Body of pancreas (tissue), 4 donors: ENCODE results near the gene GDPGP1. TPM values are rescaled to one million over a fixed set of nuclear protein-coding genes. Genes with fewer than 3 reads are reported as not detected.
A peak's percentile ranks its signal among the peaks of the same experiment; 100 is the strongest.

Experiments used
- ATAC-seq: fragments of 150-250 bp; one replicate; pipeline ENCODE4 v1.9.1; 2016
- DNase-seq, 4 donors: peaks; one replicate each; pipeline ENCODE4 v3.0.0-alpha.2; 2019
- H3K27ac ChIP-seq, 4 donors: fragments of 200-600 bp; sonication (generic); 1 replicate in 3 of 4; 2 replicates in 1 of 4; pipeline versions ENCODE4 v1.5.1 to v1.6.1; 2016 to 2019; ENCODE audit warnings: mild to moderate bottlenecking in 1 of 4, mixed read lengths in 1 of 4, moderate library complexity in 1 of 4
- H3K27me3 ChIP-seq, 2 donors: fragments of 200-600 bp; sonication (generic); one replicate each; pipeline ENCODE4 v1.6.0; 2016; ENCODE audit warnings: mild to moderate bottlenecking in 1 of 2
- H3K36me3 ChIP-seq, 2 donors: fragments of 200-600 bp; sonication (generic); replicated peaks in 1 of 2; 2 replicates each; pipeline ENCODE4 v1.5.1; 2016; ENCODE audit warnings: low read depth in 2 of 2; ENCODE audit not compliant: insufficient read depth in 1 of 2
- H3K4me1 ChIP-seq: fragments of 200-600 bp; sonication (generic); one replicate; pipeline ENCODE4 v1.6.0; 2016
- H3K4me3 ChIP-seq, 2 donors: fragments of 200-600 bp; sonication (generic); 1 replicate in 1 of 2; 2 replicates in 1 of 2; pipeline ENCODE4 v1.5.1; 2016 to 2019
- H3K9me3 ChIP-seq, 3 donors: fragments of 200-600 bp; sonication (generic); 1 replicate in 2 of 3; 2 replicates in 1 of 3; pipeline ENCODE4 v1.5.1; 2016
- POLR2A ChIP-seq, 3 donors: fragments of 450-650 bp; IDR thresholded peaks; one replicate each; pipeline ENCODE4 v1.6.1; 2016; ENCODE audit warnings: antibody characterized with exemption in 3 of 3, mild to moderate bottlenecking in 2 of 3
- WGBS, 2 donors: methylation state at CpG; one replicate each; pipeline ENCODE4 v1.1.5; 2017; 5-methylcytosine and 5-hydroxymethylcytosine counted together
- intact Hi-C: fragments of 100-400 bp; cut with DNase I; formaldehyde crosslinking; loops from one replicate; pipeline ENCODE4 v1.15.1; 2023
- total RNA-seq, 2 donors: library from RNA; depleted of rRNA; stranded (reverse); fragments of >200 nt; gene quantifications; one replicate each; pipeline ENCODE4 v1.1.0, GENCODE V29; 2016
- TF ChIP-seq, protein P1 (sequence below), 7 experiments: fragments of 450-650 bp in 4 of 7; fragments of 200-600 bp in 3 of 7; sonication (generic) in 3 of 7; IDR thresholded peaks; one replicate each; pipeline ENCODE4 v1.5.1; 2016 to 2019; ENCODE audit warnings: antibody characterized with exemption in 7 of 7

The GDPGP1 gene
- total RNA-seq, 2 donors from 2014 or later = 0.33 to 5.2 TPM

GRCh38 chr15:90191794-90192509 is 42.1 kb upstream of the GDPGP1 start:
- ATAC-seq = peak; percentile 96
- peak overlapping the region; percentile 64 to 83 (median 72) for H3K27ac ChIP-seq

DNA sequence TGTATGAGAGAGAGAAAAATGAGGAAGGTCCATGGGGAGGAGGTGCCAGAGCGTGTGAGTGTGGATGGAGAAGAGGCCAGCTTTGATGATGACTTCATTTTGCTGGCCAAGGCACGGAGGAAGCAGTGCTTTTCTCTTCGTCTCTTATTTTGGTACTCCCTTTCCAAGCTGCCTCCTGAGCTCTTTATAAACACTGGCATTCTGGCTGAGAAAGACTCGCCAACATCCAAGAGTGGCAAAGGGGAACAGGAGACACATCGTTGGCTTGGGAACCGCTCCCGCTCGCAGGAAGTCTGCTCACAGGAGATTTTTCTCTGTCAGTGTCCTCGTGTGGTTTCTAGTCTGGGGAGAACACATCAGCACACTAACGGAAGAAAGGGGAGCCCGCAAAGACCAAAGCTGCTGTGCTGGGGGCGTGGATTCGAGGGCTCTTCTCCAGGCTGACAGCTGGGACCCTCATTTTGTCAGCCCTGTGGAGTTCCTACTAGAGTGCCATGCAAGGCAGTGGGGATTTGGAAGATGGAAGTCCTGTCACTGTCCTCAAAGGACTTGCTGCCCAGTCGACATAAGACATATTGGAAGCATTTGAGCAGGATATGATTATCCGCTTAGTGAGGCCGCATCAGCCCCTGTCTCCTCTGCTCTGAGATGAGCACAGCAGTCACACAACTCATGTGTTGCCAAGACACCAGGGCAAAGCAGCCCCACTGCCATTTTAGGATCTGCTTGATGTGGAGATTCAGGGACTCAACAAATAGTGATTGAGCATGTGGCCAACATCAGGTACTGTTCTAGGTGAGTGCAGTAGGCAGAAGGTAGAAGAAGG is 40.8 kb upstream of the GDPGP1 start:
- DNase-seq (peak in 2 of 4 donors; percentile 16 to 20), ATAC-seq (no peak)
- H3K4me1 ChIP-seq = peaks cover 66% of the 10 kb centered on the region
- H3K27me3 ChIP-seq = no peaks in the 10 kb centered on the region
- H3K27ac ChIP-seq = peak overlapping the region; percentile 64 to 83 (median 68)
- intact Hi-C loops = no loop called here
- WGBS, 2 donors = 57 to 61% methylated on average over 14 to 16 of the region's 16 CpGs
- H3K4me3 ChIP-seq = no peak overlapping the region
- no peak for TF ChIP-seq POLR2A (IDR thresholded peaks at IDR 0.05)
- TF ChIP-seq, protein P1, sequence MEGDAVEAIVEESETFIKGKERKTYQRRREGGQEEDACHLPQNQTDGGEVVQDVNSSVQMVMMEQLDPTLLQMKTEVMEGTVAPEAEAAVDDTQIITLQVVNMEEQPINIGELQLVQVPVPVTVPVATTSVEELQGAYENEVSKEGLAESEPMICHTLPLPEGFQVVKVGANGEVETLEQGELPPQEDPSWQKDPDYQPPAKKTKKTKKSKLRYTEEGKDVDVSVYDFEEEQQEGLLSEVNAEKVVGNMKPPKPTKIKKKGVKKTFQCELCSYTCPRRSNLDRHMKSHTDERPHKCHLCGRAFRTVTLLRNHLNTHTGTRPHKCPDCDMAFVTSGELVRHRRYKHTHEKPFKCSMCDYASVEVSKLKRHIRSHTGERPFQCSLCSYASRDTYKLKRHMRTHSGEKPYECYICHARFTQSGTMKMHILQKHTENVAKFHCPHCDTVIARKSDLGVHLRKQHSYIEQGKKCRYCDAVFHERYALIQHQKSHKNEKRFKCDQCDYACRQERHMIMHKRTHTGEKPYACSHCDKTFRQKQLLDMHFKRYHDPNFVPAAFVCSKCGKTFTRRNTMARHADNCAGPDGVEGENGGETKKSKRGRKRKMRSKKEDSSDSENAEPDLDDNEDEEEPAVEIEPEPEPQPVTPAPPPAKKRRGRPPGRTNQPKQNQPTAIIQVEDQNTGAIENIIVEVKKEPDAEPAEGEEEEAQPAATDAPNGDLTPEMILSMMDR (IDR thresholded peaks at IDR 0.05) = no peak
- H3K9me3 ChIP-seq = no peaks in the 10 kb centered on the region
- H3K36me3 ChIP-seq = no peaks in the 10 kb centered on the region

More at GRCh38 chr15:90191794-90192509, 42.1 kb upstream of the GDPGP1 start:
- TF ChIP-seq POLR2A (IDR thresholded peaks at IDR 0.05) = peak in 1 of 3 donors; percentile 8
- TF ChIP-seq, protein P1 (IDR thresholded peaks at IDR 0.05) = peak in 1 of 7 experiments; percentile 18
- Histone ChIP-seq H3K4me1 (peaks cover 78% of the 10 kb centered on the region), H3K27me3 (no peaks in the 10 kb centered on the region), H3K36me3 (no peaks in the 10 kb centered on the region), H3K9me3 (no peaks in the 10 kb centered on the region), H3K4me3 (no peak overlapping the region)
- WGBS, 2 donors = 0 to 13% methylated on average over 4 of the region's 7 CpGs
- peak; percentile 95 to 99 (median 98) for DNase-seq
- intact Hi-C loops = no loop called here

GRCh38 chr15:90194655-90195054 is 39.4 kb upstream of the GDPGP1 start:
- TF ChIP-seq, protein P1 (IDR thresholded peaks at IDR 0.05) = no peak
- no peak for TF ChIP-seq POLR2A (IDR thresholded peaks at IDR 0.05)
- H3K36me3 ChIP-seq = no peaks in the 10 kb centered on the region
- no peak for ATAC-seq
- WGBS, 2 donors = 51 to 57% methylated on average over 2 of the region's 2 CpGs
- DNase-seq = no peak
- peak overlapping the region in 1 of 4 donors; percentile 30 for H3K27ac ChIP-seq
- peaks cover 55% of the 10 kb centered on the region for H3K4me1 ChIP-seq
- H3K27me3 ChIP-seq = no peaks in the 10 kb centered on the region
- H3K9me3 ChIP-seq = no peaks in the 10 kb centered on the region
- intact Hi-C loops = no loop called here
- no peak overlapping the region for H3K4me3 ChIP-seq

GRCh38 chr15:90200534-90201129 is 33.4 kb upstream of the GDPGP1 start:
- Histone ChIP-seq H3K9me3 (no peaks in the 10 kb centered on the region), H3K36me3 (no peaks in the 10 kb centered on the region), H3K4me1 (peaks cover 45% of the 10 kb centered on the region), H3K4me3 (peak overlapping the region; percentile 61 to 64), H3K27ac (peak overlapping the region; percentile 73 to 90 (median 80)), H3K27me3 (no peaks in the 10 kb centered on the region)
- ATAC-seq (peak; percentile 6), DNase-seq (peak in 1 of 4 donors; percentile 13)
- WGBS, 2 donors = 31 to 50% methylated on average over 13 to 21 of the region's 24 CpGs
- TF ChIP-seq, protein P1 (IDR thresholded peaks at IDR 0.05) = no peak
- no peak for TF ChIP-seq POLR2A (IDR thresholded peaks at IDR 0.05)
- intact Hi-C loops = no loop called here
